HepG2 (cell line): ENCODE measurements around the gene SLC35B4. TPM values are rescaled to one million over a fixed set of nuclear protein-coding genes. Genes with fewer than 3 reads are reported as not detected.

ENCODE experiments used
- HDAC2 ChIP-seq: sonication (generic); formaldehyde crosslinking; IDR thresholded peaks from 2 replicates; pipeline ENCODE4 v1.4.0; 2020; ENCODE audit warnings: missing genetic modification reagents
- HDAC6 ChIP-seq: fragments of 200-600 bp; sonication (generic); IDR thresholded peaks from 2 replicates; pipeline ENCODE4 v1.7.0; 2017; ENCODE audit warnings: mild to moderate bottlenecking, antibody characterized with exemption, low read length, low read depth
- KLF16 ChIP-seq, 2 experiments: sonication (generic) in 1 of 2; formaldehyde crosslinking in 1 of 2; IDR thresholded peaks; 2 replicates each; pipeline versions ENCODE4 v1.6.1 to v1.8.0; 2016 to 2023; ENCODE audit warnings: missing genetic modification reagents in 2 of 2, missing compliant biosample characterization in 1 of 2
- MEF2D ChIP-seq: sonication (generic); formaldehyde crosslinking; IDR thresholded peaks from 2 replicates; pipeline ENCODE4 v1.5.1; 2020; ENCODE audit warnings: mild to moderate bottlenecking, missing genetic modification reagents
- MIER3 ChIP-seq: IDR thresholded peaks from 2 replicates; pipeline ENCODE4 v1.6.1; 2016; ENCODE audit warnings: missing compliant biosample characterization, borderline replicate concordance
- NFIC ChIP-seq: IDR thresholded peaks from 2 replicates; pipeline ENCODE4 v1.6.1; 2012; ENCODE audit warnings: mild to moderate bottlenecking, low read length, inconsistent platforms
- PHF8 ChIP-seq: sonication (generic); formaldehyde crosslinking; IDR thresholded peaks from 2 replicates; pipeline ENCODE4 v1.5.0; 2020; ENCODE audit warnings: missing genetic modification reagents
- RNF2 ChIP-seq: fragments of 450-650 bp; conservative IDR thresholded peaks from 2 replicates; pipeline ENCODE4 v1.6.1; 2016; ENCODE audit warnings: low read depth
- SRSF1 ChIP-seq: fragments of 200-400 bp; formaldehyde crosslinking; optimal IDR thresholded peaks from 2 replicates; pipeline ENCODE3; 2017; ENCODE audit warnings: mild to moderate bottlenecking, low read depth, low read length, moderate library complexity
- ZNF292 ChIP-seq: sonication (generic); formaldehyde crosslinking; IDR thresholded peaks from 2 replicates; pipeline ENCODE4 v1.8.1; 2022; ENCODE audit warnings: mild to moderate bottlenecking, low read depth, missing genetic modification reagents, borderline replicate concordance
- ZNF577 ChIP-seq: sonication (generic); formaldehyde crosslinking; IDR thresholded peaks from 2 replicates; pipeline ENCODE4 v1.4.0; 2020; ENCODE audit warnings: mild to moderate bottlenecking, low read depth, missing genetic modification reagents, borderline replicate concordance
- ZNF589 ChIP-seq: sonication (generic); formaldehyde crosslinking; conservative IDR thresholded peaks from 2 replicates; pipeline ENCODE4 v1.8.0; 2022; ENCODE audit warnings: mild to moderate bottlenecking, moderate library complexity, missing genetic modification reagents
- ZNF747 ChIP-seq: sonication (generic); formaldehyde crosslinking; IDR thresholded peaks from 2 replicates; pipeline ENCODE4 v1.8.1; 2023; ENCODE audit warnings: missing genetic modification reagents, mild to moderate bottlenecking, borderline replicate concordance
- ZNF75D ChIP-seq: sonication (generic); formaldehyde crosslinking; IDR thresholded peaks from 2 replicates; pipeline ENCODE4 v1.8.1; 2023; ENCODE audit warnings: missing genetic modification reagents, mild to moderate bottlenecking, borderline replicate concordance
- ZNF788 ChIP-seq: sonication (generic); formaldehyde crosslinking; IDR thresholded peaks from 2 replicates; pipeline ENCODE4 v1.5.0; 2020; ENCODE audit warnings: mild to moderate bottlenecking, missing genetic modification reagents, borderline replicate concordance
- ZNF850 ChIP-seq: sonication (generic); formaldehyde crosslinking; conservative IDR thresholded peaks from 2 replicates; pipeline ENCODE4 v1.9.0; 2021; ENCODE audit warnings: mild to moderate bottlenecking, missing genetic modification reagents
- ZSCAN25 ChIP-seq: sonication (generic); formaldehyde crosslinking; IDR thresholded peaks from 2 replicates; pipeline ENCODE4 v1.8.0; 2022; ENCODE audit warnings: mild to moderate bottlenecking, missing genetic modification reagents
- polyA plus RNA-seq, 8 experiments: library from polyadenylated mRNA; depleted of rRNA in 3 of 8; stranded (reverse) in 7 of 8; unstranded in 1 of 8; fragments of >200 nt; fragmentation: Illumina TruSeq in 4 of 8; extraction: Trizol in 4 of 8; gene quantifications; 2 replicates each; pipeline versions ENCODE4 v1.2.1 to v1.2.3, GENCODE V29; 2011 to 2016; ENCODE audit warnings: low read depth in 4 of 8, missing spikeins in 1 of 8, mixed read lengths in 1 of 8; ENCODE audit not compliant: insufficient read depth in 1 of 8
- total RNA-seq, 5 experiments: library from RNA; depleted of rRNA; stranded (reverse); fragments of >200 nt; fragmentation: Illumina TruSeq; extraction: Trizol; gene quantifications; 2 replicates each; pipeline ENCODE4 v1.2.3, GENCODE V29; 2016; ENCODE audit warnings: low read depth in 1 of 5
- TF ChIP-seq, protein P1 (sequence below): sonication (generic); formaldehyde crosslinking; IDR thresholded peaks from 2 replicates; pipeline ENCODE4 v1.4.0; 2020; ENCODE audit warnings: missing genetic modification reagents, borderline replicate concordance
- TF ChIP-seq, protein P2 (sequence below): IDR thresholded peaks from 2 replicates; pipeline ENCODE4 v1.6.1; 2016; ENCODE audit warnings: control low read depth
- TF ChIP-seq, protein P3 (sequence below): sonication (generic); formaldehyde crosslinking; IDR thresholded peaks from 2 replicates; pipeline ENCODE4 v1.4.0; 2020; ENCODE audit warnings: missing genetic modification reagents
- TF ChIP-seq, protein P4 (sequence below): IDR thresholded peaks from 2 replicates; pipeline ENCODE4 v1.6.1; 2012; ENCODE audit warnings: low read length, improper control_type of control experiment
- TF ChIP-seq, protein P5 (sequence below): sonication (generic); formaldehyde crosslinking; IDR thresholded peaks from 2 replicates; pipeline ENCODE4 v1.4.0; 2020; ENCODE audit warnings: missing genetic modification reagents

Gene SLC35B4
- total and polyA plus RNA-seq, 2 of the 13 experiments (the other 11 are each of a cell fraction or from before 2014, with no cell fraction given): 17.1 to 17.8 TPM

DNA sequence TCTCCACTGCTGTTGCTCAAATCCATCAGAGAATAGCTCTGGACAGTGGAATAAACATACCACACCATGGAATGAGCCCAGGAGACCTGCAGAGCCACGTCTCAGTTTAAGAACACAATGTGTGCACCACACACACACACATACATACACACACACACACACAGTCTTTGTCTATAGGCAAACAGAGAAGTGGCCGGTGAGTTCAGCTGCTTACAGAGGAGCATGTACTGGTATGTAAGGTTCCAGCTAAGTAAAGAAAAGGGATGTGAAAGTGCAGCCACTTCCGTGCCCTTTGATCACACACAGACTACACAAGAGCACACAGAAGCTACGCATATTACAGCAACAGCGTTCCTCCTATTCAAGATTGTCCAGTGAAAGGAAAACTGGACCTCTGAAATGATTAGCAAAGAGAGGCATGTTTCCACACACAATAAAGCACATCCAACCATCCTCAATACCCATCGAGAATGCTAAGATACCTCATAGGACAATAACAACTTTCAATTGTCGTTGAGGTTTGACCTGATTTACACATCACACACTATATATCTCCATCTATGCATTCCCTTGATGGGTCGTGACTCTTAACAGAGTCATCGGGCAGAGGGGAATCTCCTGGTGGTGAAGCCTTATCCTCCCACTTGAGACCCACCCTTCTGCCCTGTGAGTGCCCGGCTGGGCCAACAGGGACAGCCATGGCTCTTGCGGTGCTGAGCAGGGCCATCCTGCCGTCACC lies 23.6 kb downstream of the SLC35B4 start (continued):
- TF ChIP-seq ZNF747 (CRISPR knock-in tag): 0 out of 2 replicates have a peak, but pooled peaks have one; percentile 49
- TF ChIP-seq, protein P1, sequence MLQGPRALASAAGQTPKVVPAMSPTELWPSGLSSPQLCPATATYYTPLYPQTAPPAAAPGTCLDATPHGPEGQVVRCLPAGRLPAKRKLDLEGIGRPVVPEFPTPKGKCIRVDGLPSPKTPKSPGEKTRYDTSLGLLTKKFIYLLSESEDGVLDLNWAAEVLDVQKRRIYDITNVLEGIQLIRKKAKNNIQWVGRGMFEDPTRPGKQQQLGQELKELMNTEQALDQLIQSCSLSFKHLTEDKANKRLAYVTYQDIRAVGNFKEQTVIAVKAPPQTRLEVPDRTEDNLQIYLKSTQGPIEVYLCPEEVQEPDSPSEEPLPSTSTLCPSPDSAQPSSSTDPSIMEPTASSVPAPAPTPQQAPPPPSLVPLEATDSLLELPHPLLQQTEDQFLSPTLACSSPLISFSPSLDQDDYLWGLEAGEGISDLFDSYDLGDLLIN (CRISPR knock-in tag): no peak
- no peak for TF ChIP-seq PHF8
- no peak for TF ChIP-seq RNF2
- TF ChIP-seq, protein P2, sequence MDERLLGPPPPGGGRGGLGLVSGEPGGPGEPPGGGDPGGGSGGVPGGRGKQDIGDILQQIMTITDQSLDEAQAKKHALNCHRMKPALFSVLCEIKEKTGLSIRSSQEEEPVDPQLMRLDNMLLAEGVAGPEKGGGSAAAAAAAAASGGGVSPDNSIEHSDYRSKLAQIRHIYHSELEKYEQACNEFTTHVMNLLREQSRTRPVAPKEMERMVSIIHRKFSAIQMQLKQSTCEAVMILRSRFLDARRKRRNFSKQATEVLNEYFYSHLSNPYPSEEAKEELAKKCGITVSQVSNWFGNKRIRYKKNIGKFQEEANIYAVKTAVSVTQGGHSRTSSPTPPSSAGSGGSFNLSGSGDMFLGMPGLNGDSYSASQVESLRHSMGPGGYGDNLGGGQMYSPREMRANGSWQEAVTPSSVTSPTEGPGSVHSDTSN: no peak
- 0 out of 2 replicates have a peak, but pooled peaks have one; percentile 48 for TF ChIP-seq ZNF788 (CRISPR knock-in tag)
- no peak for TF ChIP-seq KLF16 (CRISPR knock-in tag; IDR thresholded peaks at IDR 0.05)
- no peak for TF ChIP-seq ZNF75D (CRISPR knock-in tag)
- TF ChIP-seq SRSF1: no peak
- peak; percentile 77; the same call in 1 of the 2 replicates for TF ChIP-seq HDAC2 (CRISPR knock-in tag)
- no peak for TF ChIP-seq NFIC
- TF ChIP-seq, protein P3, sequence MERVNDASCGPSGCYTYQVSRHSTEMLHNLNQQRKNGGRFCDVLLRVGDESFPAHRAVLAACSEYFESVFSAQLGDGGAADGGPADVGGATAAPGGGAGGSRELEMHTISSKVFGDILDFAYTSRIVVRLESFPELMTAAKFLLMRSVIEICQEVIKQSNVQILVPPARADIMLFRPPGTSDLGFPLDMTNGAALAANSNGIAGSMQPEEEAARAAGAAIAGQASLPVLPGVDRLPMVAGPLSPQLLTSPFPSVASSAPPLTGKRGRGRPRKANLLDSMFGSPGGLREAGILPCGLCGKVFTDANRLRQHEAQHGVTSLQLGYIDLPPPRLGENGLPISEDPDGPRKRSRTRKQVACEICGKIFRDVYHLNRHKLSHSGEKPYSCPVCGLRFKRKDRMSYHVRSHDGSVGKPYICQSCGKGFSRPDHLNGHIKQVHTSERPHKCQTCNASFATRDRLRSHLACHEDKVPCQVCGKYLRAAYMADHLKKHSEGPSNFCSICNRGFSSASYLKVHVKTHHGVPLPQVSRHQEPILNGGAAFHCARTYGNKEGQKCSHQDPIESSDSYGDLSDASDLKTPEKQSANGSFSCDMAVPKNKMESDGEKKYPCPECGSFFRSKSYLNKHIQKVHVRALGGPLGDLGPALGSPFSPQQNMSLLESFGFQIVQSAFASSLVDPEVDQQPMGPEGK (CRISPR knock-in tag): 0 out of 2 replicates have a peak, but pooled peaks have one; percentile 36
- no peak for TF ChIP-seq ZNF589
- TF ChIP-seq, protein P4, sequence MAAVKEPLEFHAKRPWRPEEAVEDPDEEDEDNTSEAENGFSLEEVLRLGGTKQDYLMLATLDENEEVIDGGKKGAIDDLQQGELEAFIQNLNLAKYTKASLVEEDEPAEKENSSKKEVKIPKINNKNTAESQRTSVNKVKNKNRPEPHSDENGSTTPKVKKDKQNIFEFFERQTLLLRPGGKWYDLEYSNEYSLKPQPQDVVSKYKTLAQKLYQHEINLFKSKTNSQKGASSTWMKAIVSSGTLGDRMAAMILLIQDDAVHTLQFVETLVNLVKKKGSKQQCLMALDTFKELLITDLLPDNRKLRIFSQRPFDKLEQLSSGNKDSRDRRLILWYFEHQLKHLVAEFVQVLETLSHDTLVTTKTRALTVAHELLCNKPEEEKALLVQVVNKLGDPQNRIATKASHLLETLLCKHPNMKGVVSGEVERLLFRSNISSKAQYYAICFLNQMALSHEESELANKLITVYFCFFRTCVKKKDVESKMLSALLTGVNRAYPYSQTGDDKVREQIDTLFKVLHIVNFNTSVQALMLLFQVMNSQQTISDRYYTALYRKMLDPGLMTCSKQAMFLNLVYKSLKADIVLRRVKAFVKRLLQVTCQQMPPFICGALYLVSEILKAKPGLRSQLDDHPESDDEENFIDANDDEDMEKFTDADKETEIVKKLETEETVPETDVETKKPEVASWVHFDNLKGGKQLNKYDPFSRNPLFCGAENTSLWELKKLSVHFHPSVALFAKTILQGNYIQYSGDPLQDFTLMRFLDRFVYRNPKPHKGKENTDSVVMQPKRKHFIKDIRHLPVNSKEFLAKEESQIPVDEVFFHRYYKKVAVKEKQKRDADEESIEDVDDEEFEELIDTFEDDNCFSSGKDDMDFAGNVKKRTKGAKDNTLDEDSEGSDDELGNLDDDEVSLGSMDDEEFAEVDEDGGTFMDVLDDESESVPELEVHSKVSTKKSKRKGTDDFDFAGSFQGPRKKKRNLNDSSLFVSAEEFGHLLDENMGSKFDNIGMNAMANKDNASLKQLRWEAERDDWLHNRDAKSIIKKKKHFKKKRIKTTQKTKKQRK: no peak
- TF ChIP-seq HDAC6: no peak
- peak; percentile 90; the same call in 1 of the 2 replicates for TF ChIP-seq ZNF292 (CRISPR knock-in tag)
- TF ChIP-seq, protein P5, sequence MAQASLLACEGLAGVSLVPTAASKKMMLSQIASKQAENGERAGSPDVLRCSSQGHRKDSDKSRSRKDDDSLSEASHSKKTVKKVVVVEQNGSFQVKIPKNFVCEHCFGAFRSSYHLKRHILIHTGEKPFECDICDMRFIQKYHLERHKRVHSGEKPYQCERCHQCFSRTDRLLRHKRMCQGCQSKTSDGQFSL (CRISPR knock-in tag): no peak
- no peak for TF ChIP-seq ZNF577
- TF ChIP-seq MIER3 (CRISPR knock-in tag): peak; percentile 74; the same call in 1 of the 2 replicates
- TF ChIP-seq MEF2D (CRISPR knock-in tag): 0 out of 2 replicates have a peak, but pooled peaks have one; percentile 25
- no peak for TF ChIP-seq ZNF850
- no peak for TF ChIP-seq ZSCAN25 (CRISPR knock-in tag)
